Right renal cortex interstitium (tissue), 3 donors: ENCODE measurements around the gene KCNC1. TPM values are rescaled to one million over a fixed set of nuclear protein-coding genes. Genes with fewer than 3 reads are reported as not detected.

Experiments
- DNase-seq, 3 donors: peaks; one replicate each; pipeline ENCODE4 v3.0.0-alpha.2; 2013; ENCODE audit warnings: low read depth in 3 of 3, low spot score in 2 of 3
- polyA plus RNA-seq, 3 donors: library from polyadenylated mRNA; unstranded; fragments of 120-200 nt; gene quantifications; one replicate each; pipeline ENCODE4 v1.2.1, GENCODE V29; 2013; ENCODE audit not compliant: insufficient read length in 3 of 3

Gene KCNC1
- polyA plus RNA-seq, 3 donors, result 0.80 to 1.1 (median 0.92) TPM

DNA sequence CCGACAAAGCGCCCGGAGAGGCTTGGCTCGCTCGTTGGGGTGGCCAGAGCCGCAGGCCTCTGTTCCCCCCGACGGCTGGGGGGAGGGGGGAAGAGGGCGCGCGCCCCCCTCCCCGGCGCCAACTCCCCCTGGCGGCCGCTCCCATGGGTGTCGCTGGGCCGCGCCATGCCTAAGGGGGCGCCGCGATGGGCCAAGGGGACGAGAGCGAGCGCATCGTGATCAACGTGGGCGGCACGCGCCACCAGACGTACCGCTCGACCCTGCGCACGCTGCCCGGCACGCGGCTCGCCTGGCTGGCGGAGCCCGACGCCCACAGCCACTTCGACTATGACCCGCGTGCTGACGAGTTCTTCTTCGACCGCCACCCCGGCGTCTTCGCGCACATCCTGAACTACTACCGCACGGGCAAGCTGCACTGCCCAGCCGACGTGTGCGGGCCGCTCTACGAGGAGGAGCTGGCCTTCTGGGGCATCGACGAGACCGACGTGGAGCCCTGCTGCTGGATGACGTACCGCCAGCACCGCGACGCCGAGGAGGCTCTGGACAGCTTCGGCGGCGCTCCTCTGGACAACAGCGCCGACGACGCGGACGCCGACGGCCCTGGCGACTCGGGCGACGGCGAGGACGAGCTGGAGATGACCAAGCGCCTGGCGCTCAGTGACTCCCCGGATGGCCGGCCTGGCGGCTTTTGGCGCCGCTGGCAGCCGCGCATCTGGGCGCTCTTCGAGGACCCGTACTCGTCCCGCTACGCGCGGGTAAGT lies 1.4 kb downstream of the KCNC1 start:
- no peak for DNase-seq

- no peak for DNase-seq
Measured at GRCh38 chr11:17736579-17736893, 2.0 kb downstream of the KCNC1 start.

DNA sequence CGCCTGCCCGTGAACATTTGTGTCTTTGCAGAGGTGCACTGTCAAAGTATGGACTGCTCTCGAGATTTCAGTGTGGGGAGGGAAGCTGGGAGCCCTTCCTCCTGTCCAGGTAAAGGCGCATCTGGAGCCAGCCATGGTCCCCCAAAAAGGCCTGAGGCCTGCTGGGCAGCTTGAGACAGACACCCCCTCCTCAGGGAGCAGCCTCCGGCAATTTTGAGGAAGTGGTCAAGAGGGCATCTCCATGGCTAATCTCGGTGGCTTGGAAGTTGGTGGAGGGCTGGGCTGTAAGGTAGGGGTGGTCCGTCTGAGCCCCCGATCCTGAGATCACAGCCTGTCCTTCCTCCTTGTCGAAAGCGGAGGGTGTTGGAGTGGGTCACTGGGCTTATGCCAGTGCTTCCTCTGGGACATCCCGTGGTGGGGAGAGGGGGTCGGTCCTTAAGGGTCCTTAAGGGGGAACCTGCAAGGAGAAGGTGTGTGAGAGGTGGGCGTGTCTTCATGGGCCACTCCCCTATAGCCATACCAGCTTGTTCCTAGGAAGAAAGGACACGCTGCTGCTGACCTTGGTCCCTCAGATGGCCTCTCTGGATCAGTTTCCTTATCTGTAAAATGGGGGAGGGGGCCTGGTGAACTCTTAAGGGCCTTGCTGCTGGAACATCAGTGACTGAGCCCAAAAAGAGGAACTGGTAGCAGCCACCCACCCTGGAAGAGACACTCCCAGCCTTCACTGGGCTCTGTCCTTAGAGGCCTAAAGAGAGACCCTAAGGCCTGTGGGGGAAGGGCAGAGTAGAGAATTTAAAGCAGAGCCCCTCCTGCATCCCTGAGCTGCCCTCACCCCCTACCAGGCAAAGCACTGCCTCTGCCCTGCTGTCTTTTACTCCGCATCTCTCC lies 2.6 kb downstream of the KCNC1 start:
- DNase-seq, result no peak

DNA sequence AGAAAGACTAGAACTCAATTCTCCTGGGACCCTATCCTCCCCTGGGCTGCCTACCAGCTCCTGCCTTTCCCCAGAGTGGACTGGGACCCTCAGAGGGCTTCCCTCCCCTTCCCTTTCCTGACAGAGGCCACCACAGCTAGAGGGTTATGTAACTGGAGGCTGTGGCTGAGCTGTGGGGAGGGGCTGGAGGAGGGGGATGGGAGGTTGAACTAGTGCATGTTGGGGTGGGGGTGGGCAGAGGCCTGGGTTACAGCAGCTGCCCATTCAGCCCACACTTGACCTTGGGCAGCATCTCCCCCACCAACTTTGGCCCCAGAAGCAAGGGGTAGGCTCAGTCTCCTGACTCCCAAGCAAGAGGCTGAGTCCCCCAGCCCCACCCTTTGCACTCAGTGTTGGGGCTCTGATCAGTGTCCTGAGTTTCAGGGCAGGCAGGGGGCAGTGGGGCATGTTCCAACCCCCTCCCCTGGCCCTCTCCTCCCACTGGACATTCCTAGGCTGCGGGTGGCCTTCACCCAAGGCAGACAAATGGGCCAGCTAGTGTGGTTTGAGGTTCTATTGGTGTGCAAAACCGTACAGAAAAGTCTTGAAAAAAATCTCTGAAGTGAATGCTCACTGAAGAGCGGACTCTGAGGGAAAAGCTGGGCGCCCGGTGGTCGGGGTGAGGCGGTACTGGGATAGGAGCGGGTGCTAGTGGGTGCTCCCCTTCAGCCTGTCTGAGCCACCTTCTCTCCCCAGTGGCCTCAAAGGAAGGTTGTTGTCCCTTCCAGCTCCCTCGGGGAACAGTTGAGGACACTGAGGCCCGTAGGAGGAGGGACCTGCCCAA lies 3.8 kb downstream of the KCNC1 start:
- no peak for DNase-seq

GRCh38 chr11:17739945-17740338 lies 5.4 kb downstream of the KCNC1 start:
- no peak for DNase-seq

DNA sequence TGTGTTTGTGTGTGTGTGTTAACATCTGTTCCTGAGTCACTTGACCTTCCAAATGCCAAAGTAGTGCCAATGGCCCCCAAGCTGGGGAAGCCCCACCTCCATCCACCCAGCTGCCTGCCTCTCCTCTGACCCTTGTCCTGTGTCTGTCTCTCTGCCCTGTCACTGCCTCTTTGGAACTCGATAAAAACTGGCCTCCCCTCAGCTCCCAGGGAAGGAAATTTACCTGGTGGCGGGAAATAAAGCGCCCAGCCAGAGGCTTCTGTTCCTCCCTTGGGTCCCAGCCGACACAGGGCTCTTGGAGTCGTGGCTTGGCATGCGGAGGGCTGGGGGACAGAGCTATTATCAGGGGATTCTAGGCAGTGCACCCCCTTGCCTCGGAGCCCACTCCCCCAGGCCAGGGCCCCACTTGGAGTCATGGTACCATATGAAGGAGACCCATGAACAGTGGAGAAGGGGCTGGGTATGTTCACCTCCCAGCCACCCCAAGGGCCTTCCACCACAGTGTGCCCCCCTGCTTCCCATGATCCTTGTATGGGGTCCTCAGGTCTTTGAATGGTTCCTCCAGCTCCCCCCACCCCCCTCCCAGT lies 6.2 kb downstream of the KCNC1 start:
- DNase-seq, result no peak

- no peak for DNase-seq
Measured at GRCh38 chr11:17741487-17741886, 6.9 kb downstream of the KCNC1 start.

DNA sequence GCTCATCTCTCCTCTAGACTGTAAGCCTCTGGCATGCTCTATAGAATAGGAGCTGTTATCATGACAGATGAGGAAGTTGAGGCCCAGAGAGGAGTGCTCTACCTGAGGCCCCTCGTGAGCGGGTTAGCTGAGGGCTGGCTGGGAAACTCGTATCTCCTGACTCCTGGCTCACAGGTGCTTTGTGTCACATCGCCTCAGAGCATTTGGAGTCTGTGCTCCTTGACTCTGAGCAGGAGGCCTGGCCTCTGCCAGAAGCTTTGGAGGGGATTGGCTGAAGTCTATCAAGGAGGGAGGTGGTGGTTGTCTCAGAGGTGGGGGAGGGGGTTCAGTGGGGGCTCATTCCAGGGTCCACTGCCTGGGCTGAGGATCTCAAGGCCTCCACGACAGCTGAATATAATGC lies 7.4 kb downstream of the KCNC1 start:
- DNase-seq, result no peak

- no peak for DNase-seq
Measured at GRCh38 chr11:17743026-17743807, 8.6 kb downstream of the KCNC1 start.

- DNase-seq, result no peak
Measured at GRCh38 chr11:17743808-17744119, 9.2 kb downstream of the KCNC1 start.

- DNase-seq, result no peak
Measured at GRCh38 chr11:17744151-17744940, 9.8 kb downstream of the KCNC1 start.

GRCh38 chr11:17745023-17745772 lies 10.6 kb downstream of the KCNC1 start:
- DNase-seq, result no peak

- DNase-seq, result no peak
Measured at GRCh38 chr11:17746096-17746495, 11.5 kb downstream of the KCNC1 start.

DNA sequence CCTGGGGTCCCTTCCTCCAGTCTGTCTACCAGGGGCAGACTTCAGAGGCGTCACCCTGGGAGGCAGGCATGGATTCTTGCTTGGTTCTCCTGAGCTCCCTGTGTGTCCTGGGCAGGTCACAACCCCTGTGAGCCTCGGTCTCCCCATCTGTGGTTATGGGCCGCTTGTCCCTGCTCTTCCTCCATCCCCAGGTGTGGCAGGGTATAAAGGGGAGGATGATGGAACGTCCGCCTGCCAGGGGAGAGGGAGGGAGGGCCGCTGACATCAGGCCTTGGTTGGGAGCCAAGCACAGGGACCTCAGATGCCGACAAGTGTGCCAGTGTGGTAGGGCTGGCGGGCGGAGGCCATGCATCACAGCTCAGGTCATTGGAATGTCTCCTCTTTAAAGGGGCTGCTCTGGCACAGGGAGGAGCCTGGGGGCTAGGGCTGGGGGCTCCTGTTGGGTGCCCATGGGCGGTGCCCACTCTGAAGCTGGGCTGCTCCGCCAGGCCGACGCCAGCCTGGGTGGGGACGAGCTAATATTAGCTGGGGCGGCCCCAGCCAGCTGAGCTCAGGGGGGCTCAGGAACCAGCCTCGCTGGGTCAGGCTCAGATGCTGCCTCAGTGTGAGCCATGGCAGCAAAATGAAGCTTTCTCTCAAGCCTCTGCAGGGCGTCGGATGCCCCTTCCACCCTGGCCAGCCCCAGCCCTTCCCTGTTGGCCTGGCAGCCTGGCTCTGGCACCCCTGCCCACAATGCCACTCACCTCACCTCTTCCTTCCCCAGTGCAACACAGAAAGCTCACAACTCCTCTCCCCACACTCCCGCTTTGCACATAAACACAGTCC lies 12.8 kb downstream of the KCNC1 start:
- DNase-seq, result no peak

DNA sequence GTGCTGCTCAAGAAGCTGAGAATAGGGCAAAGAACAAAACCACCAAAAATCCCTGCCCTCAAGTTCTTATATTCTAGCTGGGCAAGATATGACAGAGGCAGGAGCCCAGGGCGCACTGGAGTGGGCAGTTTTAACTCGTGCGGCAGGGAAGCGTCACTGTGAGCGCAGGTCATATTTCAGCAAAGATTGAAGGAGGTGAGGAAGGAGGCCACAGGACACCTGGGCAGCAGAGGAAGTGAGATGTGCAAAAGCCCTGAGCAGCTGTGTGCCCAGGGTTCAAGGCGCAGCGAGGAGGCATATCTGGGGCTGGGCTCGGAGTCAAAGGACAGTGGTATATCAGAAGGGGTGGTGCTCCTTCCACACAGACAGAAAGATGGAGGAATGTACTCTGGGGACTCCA lies 13.5 kb downstream of the KCNC1 start:
- no peak for DNase-seq

GRCh38 chr11:17748761-17749721 lies 14.5 kb downstream of the KCNC1 start:
- DNase-seq, result no peak
